Kidney (tissue), 14 donors: ENCODE results near the gene CACNB1. TPM values are rescaled to one million over a fixed set of nuclear protein-coding genes. Genes with fewer than 3 reads are reported as not detected.
A peak's percentile ranks its signal among the peaks of the same experiment; 100 is the strongest.

Experiments
- DNase-seq, 5 donors: peaks; one replicate each; pipeline ENCODE4 v3.0.0-alpha.2; 2013 to 2020
- FAIRE-seq: peaks from 2 replicates; lab custom pipeline; 2012; peaks lifted over from hg19 to GRCh38; lab: Jason Lieb, UNC
- H3K27ac ChIP-seq, 2 donors: one replicate each; pipeline ENCODE4 v1.7.0; 2013; ENCODE audit warnings: low read depth in 2 of 2, low read length in 2 of 2, inconsistent platforms in 1 of 2
- H3K27me3 ChIP-seq: one replicate; pipeline ENCODE4 v1.7.1; 2013; ENCODE audit warnings: low read length, inconsistent platforms; ENCODE audit not compliant: control insufficient read depth, insufficient read depth
- H3K36me3 ChIP-seq, 3 donors: one replicate each; pipeline versions ENCODE4 v1.7.0 to v1.7.1; 2013; ENCODE audit warnings: low read length in 3 of 3, control low read depth in 1 of 3, inconsistent platforms in 1 of 3; ENCODE audit not compliant: insufficient read depth in 3 of 3, control insufficient read depth in 2 of 3
- H3K4me1 ChIP-seq, 3 donors: one replicate each; pipeline versions ENCODE4 v1.7.0 to v1.7.1; 2013; ENCODE audit warnings: low read length in 3 of 3, inconsistent platforms in 1 of 3, low read depth in 1 of 3; ENCODE audit not compliant: control insufficient read depth in 2 of 3, insufficient read depth in 2 of 3
- H3K4me3 ChIP-seq, 3 donors: one replicate each; pipeline versions ENCODE4 v1.7.0 to v1.8.1; 2013; ENCODE audit warnings: low read length in 3 of 3, control low read depth in 1 of 3, inconsistent platforms in 1 of 3
- H3K9ac ChIP-seq, 3 donors: one replicate each; pipeline versions ENCODE4 v1.7.0 to v1.7.1; 2013; ENCODE audit warnings: low read length in 3 of 3, control low read depth in 1 of 3, inconsistent platforms in 1 of 3
- H3K9me3 ChIP-seq, 3 donors: one replicate each; pipeline versions ENCODE4 v1.7.0 to v1.7.1; 2013; ENCODE audit warnings: low read length in 3 of 3, control low read depth in 1 of 3, inconsistent platforms in 1 of 3; ENCODE audit not compliant: control insufficient read depth in 2 of 3, insufficient read depth in 1 of 3
- CTCF ChIP-seq: IDR thresholded peaks from 3 replicates; pipeline ENCODE4 v1.5.1; 2012; ENCODE audit warnings: mild to moderate bottlenecking, moderate library complexity, borderline replicate concordance; ENCODE audit not compliant: insufficient read depth; ENCODE audit errors: extremely low read depth
- intact Hi-C: fragments of 100-400 bp; cut with DNase I; formaldehyde crosslinking; loops from one replicate; pipeline ENCODE4 v1.11.1; 2022
- polyA plus RNA-seq: library from polyadenylated mRNA; stranded (reverse); fragments of 350-450 nt; fragmentation: Illumina TruSeq; extraction: RNeasy Lipid Tissue Mini Kit (QIAGEN cat#74804); gene quantifications from one replicate; pipeline ENCODE4 v1.2.3, GENCODE V29; 2014; ENCODE audit warnings: low read depth, low replicate concordance; ENCODE audit not compliant: insufficient read depth
- total RNA-seq: library from RNA; stranded (reverse); fragmentation: NEBNext Ultra II Directional; extraction: Animal tissue kit (Norgen Biotek cat#: 25700); gene quantifications from one replicate; pipeline ENCODE4 v1.2.1, GENCODE V29; 2021
- donor health status: control.
- donor health status: control.
- donor health status: control.
- donor health status: control.
- donor health status: control.
- donor health status: DM: yes; HTN: yes; CAD: no.
- donor health status: Normal renal cell carcinoma (clear cell type).

The CACNB1 gene
- total and polyA plus RNA-seq, 2 donors from 2014 or later = 1.4 to 9.9 TPM

GRCh38 chr17:39165841-39166349 lies 31.6 kb downstream of the CACNB1 start, which contains the start of gene ARL5C:
Gene ARL5C, minus strand, starts transcription at chr17:39166161. Its CDS starts 401 bp downstream, at chr17:39165760.
- DNase-seq = no peak
- FAIRE-seq = no peak
- H3K36me3 ChIP-seq = no peaks in the 10 kb centered on the region
- TF ChIP-seq CTCF = no peak
- no peaks in the 10 kb centered on the region for H3K9me3 ChIP-seq
- intact Hi-C loops = no loop called here
- H3K9ac ChIP-seq = peak within 1 kb of the TSS; percentile 26 to 53 (median 48)
- no peak within 1 kb of the TSS for H3K27ac ChIP-seq
- H3K27me3 ChIP-seq = no peaks in the 10 kb centered on the region
- peak within 1 kb of the TSS; percentile 60 to 76 (median 63) for H3K4me3 ChIP-seq
- H3K4me1 ChIP-seq = peaks cover 0 to 8% (median 0%) of the 10 kb centered on the region in 3 donors

- no peak for TF ChIP-seq CTCF
- Histone ChIP-seq H3K4me3 (peak overlapping the region; percentile 60 to 76 (median 63)), H3K4me1 (peaks cover 0 to 8% (median 0%) of the 10 kb centered on the region in 3 donors), H3K27ac (no peak overlapping the region), H3K9me3 (no peaks in the 10 kb centered on the region), H3K9ac (peak overlapping the region; percentile 26 to 53 (median 48)), H3K27me3 (no peaks in the 10 kb centered on the region), H3K36me3 (no peaks in the 10 kb centered on the region)
- intact Hi-C loops = no loop called here
- DNase-seq = peak in 1 of 5 donors; percentile 25
- no peak for FAIRE-seq
These were observed 32.2 kb downstream of the CACNB1 start for GRCh38 chr17:39165178-39165840.

- Histone ChIP-seq H3K27ac (no peak overlapping the region), H3K9ac (peak overlapping the region in 2 of 3 donors; percentile 26 to 53), H3K36me3 (no peaks in the 10 kb centered on the region), H3K9me3 (no peaks in the 10 kb centered on the region), H3K4me1 (peaks cover 0 to 8% (median 0%) of the 10 kb centered on the region in 3 donors), H3K27me3 (no peaks in the 10 kb centered on the region), H3K4me3 (peak overlapping the region; percentile 60 to 76 (median 63))
- FAIRE-seq = no peak
- DNase-seq = peak; percentile 89 to 96 (median 90)
- TF ChIP-seq CTCF = peak; percentile 43
- intact Hi-C loops = no loop called here
These were observed 32.8 kb downstream of the CACNB1 start for GRCh38 chr17:39164675-39165143.
